K562 treated with DMSO at 1 percent for 4 hours (cell line): ENCODE data around the gene ASB11. TPM values are rescaled to one million over a fixed set of nuclear protein-coding genes. Genes with fewer than 3 reads are reported as not detected.

Experiments
- total RNA-seq: library from RNA; unstranded; fragments of 300-600 nt; gene quantifications from 2 replicates; pipeline ENCODE4 v1.2.3, GENCODE V29; 2022; ENCODE audit not compliant: insufficient read depth

The ASB11 gene
- not detected in 2 replicates for total RNA-seq

GRCh38 chrX:15315509-15315908, at the start of gene ASB11:
ASB11 (minus strand) TSS chrX:15315640; CDS start chrX:15315605, 35 bp downstream.

GRCh38 chrX:15335135-15336022, 19.9 kb upstream of the ASB11 start, which contains the start of gene PIGA:
PIGA (minus strand) TSS chrX:15335523; CDS start chrX:15331930, 3,593 bp downstream.

GRCh38 chrX:15269618-15270521, 45.6 kb downstream of the ASB11 start, which contains the start of gene ASB9:
ASB9 (minus strand) TSS chrX:15270083; CDS start chrX:15269874, 209 bp downstream.

Other genes with a start within 250 kb of the ASB11 start
- not detected in 2 replicates for gene ASB9, start 45.6 kb downstream of the ASB11 start, total RNA-seq
- gene PIGA, start 19.9 kb upstream of the ASB11 start, total RNA-seq, result 9.4 and 9.9 TPM in 2 replicates
- gene VEGFD, start 68.8 kb upstream of the ASB11 start, total RNA-seq, result not detected in 2 replicates
- gene PIR, start 177.7 kb upstream of the ASB11 start, total RNA-seq, result 6.5 and 6.9 TPM in 2 replicates
- 0.49 TPM in 1 of 2 replicates, not detected in the other for gene BMX, start 185.2 kb upstream of the ASB11 start, total RNA-seq